PC-3 (cell line): Measurements from ENCODE around the gene MAD1L1.

Source experiments
- EZH2 ChIP-seq: fragments of 300-600 bp; sonication (generic); IDR thresholded peaks from one replicate; pipeline ENCODE4 v1.6.1; 2017; ENCODE audit warnings: antibody characterized with exemption, mild to moderate bottlenecking, low read length; ENCODE audit not compliant: unreplicated experiment
- TF ChIP-seq, protein P1 (sequence below): fragments of 300-600 bp; sonication (generic); conservative IDR thresholded peaks from 2 replicates; pipeline ENCODE4 v1.5.1; 2017; ENCODE audit warnings: antibody characterized with exemption, low read depth, mild to moderate bottlenecking, low read length

- no peak for TF ChIP-seq EZH2
- TF ChIP-seq, protein P1, sequence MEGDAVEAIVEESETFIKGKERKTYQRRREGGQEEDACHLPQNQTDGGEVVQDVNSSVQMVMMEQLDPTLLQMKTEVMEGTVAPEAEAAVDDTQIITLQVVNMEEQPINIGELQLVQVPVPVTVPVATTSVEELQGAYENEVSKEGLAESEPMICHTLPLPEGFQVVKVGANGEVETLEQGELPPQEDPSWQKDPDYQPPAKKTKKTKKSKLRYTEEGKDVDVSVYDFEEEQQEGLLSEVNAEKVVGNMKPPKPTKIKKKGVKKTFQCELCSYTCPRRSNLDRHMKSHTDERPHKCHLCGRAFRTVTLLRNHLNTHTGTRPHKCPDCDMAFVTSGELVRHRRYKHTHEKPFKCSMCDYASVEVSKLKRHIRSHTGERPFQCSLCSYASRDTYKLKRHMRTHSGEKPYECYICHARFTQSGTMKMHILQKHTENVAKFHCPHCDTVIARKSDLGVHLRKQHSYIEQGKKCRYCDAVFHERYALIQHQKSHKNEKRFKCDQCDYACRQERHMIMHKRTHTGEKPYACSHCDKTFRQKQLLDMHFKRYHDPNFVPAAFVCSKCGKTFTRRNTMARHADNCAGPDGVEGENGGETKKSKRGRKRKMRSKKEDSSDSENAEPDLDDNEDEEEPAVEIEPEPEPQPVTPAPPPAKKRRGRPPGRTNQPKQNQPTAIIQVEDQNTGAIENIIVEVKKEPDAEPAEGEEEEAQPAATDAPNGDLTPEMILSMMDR, result no peak
Measured at GRCh38 chr7:2230226-2230625, 2.5 kb downstream of the MAD1L1 start.
